ENCODE data around the gene TUFT1.

TUFT1 gene

DNA sequence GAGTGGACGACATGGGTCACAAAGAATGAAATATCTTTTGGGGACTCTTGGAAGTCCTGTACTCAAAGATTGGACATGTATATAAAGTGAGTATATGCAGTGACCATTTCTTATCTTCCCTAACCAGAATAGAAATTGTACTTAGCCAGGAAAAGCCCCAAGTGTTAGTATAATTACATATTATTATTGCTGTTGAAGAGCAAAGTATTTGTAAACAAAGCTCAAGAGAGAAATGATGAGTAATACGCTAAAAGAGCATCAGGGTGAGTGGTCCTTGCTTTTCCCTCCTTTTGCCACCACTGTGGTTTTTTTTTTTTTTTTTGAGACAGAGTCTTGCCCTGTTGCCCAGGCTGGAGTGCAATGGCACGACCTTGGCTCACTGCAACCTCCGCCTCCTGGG, 35.4 kb upstream of the TUFT1 start:
- TF ChIP-seq, protein P1, sequence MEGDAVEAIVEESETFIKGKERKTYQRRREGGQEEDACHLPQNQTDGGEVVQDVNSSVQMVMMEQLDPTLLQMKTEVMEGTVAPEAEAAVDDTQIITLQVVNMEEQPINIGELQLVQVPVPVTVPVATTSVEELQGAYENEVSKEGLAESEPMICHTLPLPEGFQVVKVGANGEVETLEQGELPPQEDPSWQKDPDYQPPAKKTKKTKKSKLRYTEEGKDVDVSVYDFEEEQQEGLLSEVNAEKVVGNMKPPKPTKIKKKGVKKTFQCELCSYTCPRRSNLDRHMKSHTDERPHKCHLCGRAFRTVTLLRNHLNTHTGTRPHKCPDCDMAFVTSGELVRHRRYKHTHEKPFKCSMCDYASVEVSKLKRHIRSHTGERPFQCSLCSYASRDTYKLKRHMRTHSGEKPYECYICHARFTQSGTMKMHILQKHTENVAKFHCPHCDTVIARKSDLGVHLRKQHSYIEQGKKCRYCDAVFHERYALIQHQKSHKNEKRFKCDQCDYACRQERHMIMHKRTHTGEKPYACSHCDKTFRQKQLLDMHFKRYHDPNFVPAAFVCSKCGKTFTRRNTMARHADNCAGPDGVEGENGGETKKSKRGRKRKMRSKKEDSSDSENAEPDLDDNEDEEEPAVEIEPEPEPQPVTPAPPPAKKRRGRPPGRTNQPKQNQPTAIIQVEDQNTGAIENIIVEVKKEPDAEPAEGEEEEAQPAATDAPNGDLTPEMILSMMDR (IDR thresholded peaks at IDR 0.05; ENCODE audit: low read depth, low read length, missing control alignments), result no peak
- no peak for DNase-seq (ENCODE audit: low read depth)
- no peak overlapping the region for H3K4me3 ChIP-seq (ENCODE audit: low read depth, low read length)

DNA sequence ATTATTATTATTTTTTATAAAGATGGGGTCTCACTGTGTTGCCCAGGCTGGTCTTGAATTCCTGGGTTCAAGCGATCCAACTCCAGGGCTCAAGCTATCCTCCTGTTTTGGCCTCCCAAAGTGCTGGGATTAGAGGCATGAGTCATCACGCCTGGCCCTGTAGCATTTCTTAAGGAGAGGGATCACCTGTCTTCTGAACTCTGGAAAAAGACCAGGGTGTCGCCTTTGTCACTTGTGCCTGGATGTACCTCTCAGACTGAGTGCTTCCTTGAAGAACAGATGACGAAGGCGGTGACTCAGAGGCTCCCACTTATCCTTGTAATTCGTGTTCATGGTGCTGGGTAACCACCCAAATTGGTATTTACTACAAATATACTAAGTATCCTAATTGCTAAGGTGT, 31.3 kb upstream of the TUFT1 start:
- no peak for DNase-seq (ENCODE audit: low read depth)
- TF ChIP-seq, protein P1 (IDR thresholded peaks at IDR 0.05; ENCODE audit: low read depth, low read length, missing control alignments), result no peak
- no peak overlapping the region for H3K4me3 ChIP-seq (ENCODE audit: low read depth, low read length)

DNA sequence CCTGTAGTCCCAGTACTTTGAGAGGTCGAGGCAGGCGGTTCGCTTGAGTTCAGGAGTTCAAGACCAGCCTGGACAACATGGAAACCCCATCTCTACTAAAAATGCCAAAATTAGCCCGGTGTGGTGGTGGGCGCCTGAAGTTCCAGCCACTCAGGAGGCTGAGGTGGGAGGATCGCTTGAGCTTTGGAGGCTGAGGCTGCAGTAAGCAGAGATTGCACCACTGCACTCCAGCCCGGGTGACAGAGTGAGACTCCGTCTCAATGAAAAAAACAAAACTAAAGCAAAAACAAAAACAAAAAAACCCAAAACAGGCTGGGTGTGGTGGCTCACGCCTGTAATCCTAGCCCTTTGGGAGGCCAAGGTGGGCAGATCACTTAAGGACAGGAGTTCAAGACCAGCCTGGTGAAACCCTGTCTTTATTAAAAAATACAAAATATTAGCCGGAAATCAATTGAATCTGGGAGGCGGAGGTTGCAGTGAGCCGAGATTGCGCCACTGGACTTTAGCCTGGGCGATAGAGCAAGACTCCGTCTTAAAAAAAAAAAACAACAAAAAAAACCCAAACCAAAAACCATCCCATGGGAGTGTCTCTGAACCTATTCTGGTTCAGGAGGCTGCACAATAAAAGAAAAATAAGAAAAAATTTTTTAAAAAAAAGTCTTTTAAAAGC, 30.6 kb upstream of the TUFT1 start:
- TF ChIP-seq, protein P1 (IDR thresholded peaks at IDR 0.05; ENCODE audit: low read depth, low read length, missing control alignments), result no peak
- no peak overlapping the region for H3K4me3 ChIP-seq (ENCODE audit: low read depth, low read length)
- no peak for DNase-seq (ENCODE audit: low read depth)

DNA sequence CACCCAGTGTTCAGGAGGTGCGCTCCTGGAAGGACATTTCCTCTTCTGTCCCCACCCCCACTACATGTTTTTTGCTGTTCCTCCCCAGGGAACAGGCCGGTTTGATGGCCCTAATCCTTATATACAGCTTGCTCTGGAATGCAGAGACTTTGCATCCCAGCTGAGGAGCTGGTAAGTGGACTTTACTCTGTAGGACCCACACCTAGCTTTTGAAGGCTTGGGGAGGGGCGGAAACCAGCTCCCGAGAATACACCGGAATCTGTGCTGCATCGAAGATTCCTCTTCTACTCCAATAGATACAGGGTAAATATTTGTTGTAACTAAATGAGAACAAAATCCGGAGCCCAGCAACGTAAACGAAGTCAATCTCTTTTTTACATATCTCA, 30.1 kb upstream of the TUFT1 start:
- TF ChIP-seq, protein P1 (IDR thresholded peaks at IDR 0.05; ENCODE audit: low read depth, low read length, missing control alignments), result no peak
- no peak for DNase-seq (ENCODE audit: low read depth)
- H3K4me3 ChIP-seq (ENCODE audit: low read depth, low read length), result no peak overlapping the region

DNA sequence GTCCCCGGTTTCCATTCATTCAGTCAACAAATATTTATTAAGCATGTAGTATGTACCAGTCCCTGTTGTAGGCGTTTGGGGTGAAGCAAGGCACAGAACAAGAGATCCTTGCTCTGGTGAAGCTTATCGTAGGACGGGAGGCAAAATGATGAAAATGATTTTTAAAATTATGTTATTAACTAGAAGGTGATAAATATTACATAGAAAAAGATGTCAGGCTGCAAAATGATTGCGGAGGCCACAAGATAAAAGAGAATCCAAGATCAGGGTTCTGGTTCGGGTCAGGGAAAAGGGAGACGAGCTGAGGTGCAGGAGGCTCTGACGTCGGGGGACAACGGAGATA, 29.5 kb upstream of the TUFT1 start:
- TF ChIP-seq, protein P1 (IDR thresholded peaks at IDR 0.05; ENCODE audit: low read depth, low read length, missing control alignments), result no peak
- H3K4me3 ChIP-seq (ENCODE audit: low read depth, low read length), result peak overlapping the region; percentile 62
- no peak for DNase-seq (ENCODE audit: low read depth)

DNA sequence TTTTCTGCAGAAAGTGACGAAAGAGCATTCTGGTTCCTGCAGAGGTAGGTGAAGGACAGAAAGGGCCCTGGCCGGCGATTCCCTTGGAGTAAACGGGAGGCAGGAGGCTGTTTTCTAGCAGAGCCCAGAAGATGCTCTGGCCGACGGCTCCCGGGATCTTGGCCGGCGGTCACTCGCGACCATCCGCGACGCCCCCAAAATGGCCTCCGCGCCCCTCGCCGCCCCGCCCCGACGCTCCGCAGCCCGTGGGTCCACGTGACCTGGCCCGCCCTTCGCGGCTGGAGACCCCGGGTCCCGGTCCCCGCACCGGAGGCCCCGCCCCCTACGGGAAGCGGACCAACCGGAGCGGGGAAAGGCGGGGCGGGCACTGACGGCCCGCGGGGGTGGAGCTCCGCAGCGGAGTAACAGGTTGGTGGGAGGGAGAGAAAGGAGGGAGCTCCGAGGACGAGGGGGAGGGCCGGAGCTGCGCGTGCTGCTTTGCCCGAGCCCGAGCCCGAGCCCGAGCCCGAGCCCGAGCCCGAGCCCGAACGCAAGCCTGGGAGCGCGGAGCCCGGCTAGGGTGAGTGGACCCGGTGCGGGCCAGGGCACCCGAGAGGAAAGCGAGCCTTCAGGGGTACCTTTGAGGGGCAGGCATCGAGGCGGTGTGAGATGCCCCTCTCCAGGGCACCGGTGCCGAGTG, 29.0 kb upstream of the TUFT1 start, which contains the start of gene CGN:
CGN (plus strand) TSS at position 431 of the 679 bp plus-strand sequence. CDS start 7,133 bp downstream, outside the sequence.
- TF ChIP-seq, protein P1 (IDR thresholded peaks at IDR 0.05; ENCODE audit: low read depth, low read length, missing control alignments), result no peak
- peak; percentile 34 for DNase-seq (ENCODE audit: low read depth)
- H3K4me3 ChIP-seq (ENCODE audit: low read depth, low read length), result peak within 1 kb of the TSS; percentile 62

Data from GM12864 (cell line).